ENCODE results near the gene ANKRD65.
"Not testable (repeated sequence)": the region's sequence is repeated elsewhere in the genome, so short reads cannot be mapped to it uniquely, and the experiment has no call there.

Gene ANKRD65

GRCh38 chr1:1412311-1412902 lies 8.7 kb downstream of the ANKRD65 start:
- FAIRE-seq: not testable (repeated sequence)

- no peak for FAIRE-seq
These were observed 9.4 kb downstream of the ANKRD65 start for GRCh38 chr1:1411626-1412025.

DNA sequence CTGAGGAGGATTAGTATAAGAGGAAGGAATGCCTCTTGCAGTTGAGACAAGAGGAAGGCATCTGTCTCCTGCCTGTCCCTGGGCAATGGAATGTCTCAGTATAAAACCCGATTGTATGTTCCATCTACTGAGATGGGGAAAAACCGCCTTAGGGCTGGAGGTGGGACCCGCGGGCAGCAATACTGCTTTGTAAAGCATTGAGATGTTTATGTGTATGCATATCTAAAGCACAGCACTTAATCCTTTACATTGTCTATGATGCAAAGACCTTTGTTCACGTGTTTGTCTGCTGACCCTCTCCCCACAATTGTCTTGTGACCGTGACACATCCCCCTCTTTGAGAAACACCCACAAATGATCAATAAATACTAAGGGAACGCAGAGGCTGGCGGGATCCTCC lies 10.8 kb downstream of the ANKRD65 start:
- FAIRE-seq: not testable (repeated sequence)

DNA sequence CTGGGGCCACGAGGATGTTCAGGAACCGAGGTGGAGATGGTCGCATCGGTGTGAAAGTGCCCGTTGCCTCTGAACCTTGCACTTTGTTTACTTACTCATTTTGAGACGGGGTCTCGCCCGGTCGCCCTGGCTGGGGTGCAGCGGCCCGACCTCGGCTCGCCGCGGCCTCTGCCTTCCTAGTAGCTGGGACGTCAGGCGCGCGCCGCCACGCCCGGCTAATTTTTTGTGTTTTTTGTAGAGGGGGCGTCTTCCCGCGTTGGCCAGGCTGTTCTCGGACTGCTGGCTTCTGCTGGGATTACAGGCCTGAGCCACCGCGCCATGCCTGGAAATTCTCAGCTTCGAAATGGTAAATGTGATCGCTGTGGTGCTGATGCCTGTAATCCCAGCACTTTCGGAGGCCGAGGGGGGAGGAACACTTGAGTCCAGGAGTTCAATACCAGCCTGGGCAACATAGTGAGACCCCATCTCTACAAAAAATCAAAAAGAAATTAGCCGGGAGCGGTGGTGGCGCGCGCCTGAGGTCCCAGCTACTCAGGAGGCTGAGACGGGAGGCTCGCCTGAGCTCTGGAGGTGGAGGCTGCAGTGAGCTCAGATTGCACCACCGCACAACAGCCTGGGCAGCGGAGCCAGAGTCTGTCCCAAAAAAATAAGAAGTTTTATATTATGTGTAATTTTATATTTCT lies 13.3 kb downstream of the ANKRD65 start:
- FAIRE-seq: no peak

- FAIRE-seq: no peak
These were observed 14.0 kb downstream of the ANKRD65 start, which contains the start of gene MRPL20 for GRCh38 chr1:1406821-1407635. Gene MRPL20 (minus strand): TSS chr1:1407293. CDS start chr1:1407217, 76 bp downstream.

DNA sequence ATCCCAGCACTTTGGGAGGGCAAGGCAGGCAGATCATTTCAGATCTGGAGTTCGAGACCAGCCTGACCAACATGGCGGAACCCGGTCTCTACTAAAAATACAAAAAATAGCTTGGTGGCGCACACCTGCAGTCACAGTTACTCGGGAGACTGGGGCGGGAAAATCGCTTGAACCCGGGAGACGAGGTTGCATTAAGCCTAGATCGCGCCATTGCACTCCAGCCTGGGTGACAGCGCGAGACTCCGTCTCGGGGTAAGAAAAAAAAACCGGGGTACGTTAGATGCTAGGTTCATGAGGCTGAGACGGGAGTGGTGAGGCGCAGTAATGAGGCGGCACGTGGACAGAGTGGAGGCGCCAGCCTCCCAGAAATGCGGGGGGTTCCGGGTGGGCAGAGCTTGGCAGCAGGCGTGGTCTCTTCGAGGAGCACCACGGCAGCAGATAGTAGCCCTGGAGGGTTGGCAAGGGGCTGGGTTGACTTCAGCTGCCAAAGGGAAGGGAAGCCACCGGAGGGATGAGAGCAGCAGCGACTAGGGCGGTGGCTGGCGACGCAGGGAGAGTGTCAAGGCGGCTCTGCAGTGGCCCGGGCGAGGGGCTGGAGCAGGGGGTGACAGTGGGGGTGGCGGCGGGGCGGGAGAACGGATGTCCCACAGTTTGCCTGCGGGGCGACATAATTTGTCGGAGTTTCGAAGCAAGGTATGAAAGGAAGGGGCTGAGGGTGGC lies 14.8 kb downstream of the ANKRD65 start:
- no peak for FAIRE-seq

DNA sequence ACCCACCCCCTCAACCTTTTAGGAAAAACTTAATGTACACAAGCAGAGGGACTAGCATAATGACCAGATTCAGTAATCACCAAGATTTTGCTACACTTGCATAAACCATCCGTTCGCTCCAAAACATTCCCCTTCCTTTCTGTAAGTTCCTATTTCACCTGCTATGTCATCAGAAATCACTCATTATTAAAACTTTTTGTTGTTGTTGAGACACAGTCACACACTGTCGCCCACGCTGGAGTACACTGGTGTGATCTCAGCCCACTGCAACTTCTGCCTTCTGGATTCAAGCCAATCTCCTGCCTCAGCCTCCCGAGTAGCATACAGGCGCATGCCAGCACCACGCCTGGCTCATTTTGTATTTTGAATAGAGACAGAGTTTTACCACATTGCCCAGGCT lies 17.4 kb downstream of the ANKRD65 start:
- no peak for FAIRE-seq

DNA sequence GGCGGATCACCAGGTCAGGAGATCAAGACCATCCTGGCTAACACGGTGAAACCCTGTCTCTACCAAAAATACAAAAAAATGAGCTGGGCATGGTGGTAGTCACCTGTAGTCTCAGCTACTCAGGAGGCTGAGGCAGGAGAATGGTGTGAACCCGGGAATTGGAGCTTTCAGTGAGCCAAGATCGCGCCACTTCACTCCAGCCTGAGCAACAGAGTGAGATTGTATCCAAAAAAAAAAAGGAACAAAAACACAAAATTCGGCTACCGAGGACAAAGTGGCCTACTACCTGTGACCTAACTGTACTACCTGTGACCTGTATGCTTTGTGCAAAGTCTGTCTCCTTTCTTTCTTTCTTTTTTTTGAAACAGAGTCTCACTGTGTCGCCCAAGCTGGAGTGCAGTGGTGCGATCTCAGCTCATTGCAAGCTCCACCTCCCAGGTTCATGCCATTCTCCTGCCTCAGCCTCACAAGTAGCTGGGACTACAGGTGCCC lies 18.1 kb downstream of the ANKRD65 start:
- FAIRE-seq: not testable (repeated sequence)

DNA sequence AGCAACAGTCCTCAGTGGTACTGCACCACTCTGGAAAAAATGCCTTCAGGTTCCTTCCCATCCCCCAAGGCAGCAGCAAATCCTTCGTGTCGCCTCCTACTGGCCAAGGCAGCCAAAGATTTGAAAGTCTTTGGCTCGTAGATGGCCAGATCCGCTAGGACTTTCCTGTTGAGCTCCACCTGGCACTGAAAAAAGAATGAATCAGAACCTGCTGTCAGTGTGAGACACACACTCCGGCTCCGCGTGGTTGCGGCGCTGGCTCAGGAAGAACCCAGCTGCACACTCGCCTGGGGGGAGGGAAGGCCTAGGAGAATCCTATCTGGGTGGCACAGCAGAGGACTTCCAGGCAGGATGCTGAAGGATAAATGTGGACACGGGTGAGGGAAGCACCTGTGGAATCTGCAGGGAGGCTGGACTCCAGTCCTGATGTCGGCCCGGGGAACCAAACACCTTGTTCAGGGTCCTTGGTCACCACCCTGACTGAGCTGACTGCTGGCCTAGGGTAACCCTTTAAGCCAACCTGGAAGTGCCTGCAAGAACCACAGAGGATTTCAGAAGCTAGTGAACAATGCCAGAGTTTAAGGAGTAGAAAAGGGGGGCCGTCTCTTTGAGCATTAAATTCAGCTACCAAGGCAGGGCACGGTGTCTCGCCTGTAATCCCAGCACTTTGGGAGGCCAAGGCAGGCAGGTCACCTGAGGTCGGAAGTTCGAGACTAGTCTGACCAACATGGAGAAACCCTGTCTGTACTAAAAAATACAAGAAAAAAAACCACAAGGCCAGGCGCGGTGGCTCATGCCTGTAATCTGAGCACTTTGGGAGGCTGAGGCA lies 18.8 kb downstream of the ANKRD65 start:
- FAIRE-seq: no peak

GRCh38 chr1:1401457-1402010 lies 19.5 kb downstream of the ANKRD65 start:
- no peak for FAIRE-seq

GRCh38 chr1:1400576-1401456 lies 20.3 kb downstream of the ANKRD65 start:
- FAIRE-seq: no peak

DNA sequence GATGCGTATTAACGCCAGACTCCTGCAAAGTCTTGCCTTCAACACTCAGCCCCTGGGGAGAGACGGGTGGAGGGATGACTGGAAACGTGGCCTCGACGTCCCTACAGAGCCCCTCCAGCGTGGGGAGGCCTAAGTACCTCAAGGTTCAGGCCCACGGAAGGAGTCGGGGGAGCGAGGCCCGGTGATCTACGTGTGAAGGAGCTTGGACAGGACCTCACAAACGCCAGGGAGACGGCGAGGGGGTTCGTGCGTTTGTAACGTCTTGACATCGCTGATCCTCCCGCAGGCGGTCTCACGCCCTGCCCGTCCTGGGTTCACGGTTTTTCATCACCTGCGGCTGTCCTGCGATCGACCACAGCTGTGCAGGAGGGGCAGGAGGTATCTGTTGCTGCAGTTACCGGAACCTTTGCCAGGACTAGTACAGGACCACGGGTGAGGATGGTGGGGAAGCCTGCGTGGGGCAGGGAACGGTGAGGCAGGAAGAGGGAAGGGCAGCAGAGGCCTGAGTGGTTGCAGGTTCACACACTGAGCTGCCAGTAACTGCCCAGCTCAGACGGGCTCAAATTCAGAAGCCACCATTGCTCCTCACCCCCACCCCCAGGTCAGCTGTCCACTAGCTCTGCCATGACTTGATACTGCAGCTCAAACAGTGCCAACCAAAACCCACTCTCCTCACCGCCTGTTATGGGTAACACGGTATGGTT lies 21.1 kb downstream of the ANKRD65 start:
- FAIRE-seq: no peak

DNA sequence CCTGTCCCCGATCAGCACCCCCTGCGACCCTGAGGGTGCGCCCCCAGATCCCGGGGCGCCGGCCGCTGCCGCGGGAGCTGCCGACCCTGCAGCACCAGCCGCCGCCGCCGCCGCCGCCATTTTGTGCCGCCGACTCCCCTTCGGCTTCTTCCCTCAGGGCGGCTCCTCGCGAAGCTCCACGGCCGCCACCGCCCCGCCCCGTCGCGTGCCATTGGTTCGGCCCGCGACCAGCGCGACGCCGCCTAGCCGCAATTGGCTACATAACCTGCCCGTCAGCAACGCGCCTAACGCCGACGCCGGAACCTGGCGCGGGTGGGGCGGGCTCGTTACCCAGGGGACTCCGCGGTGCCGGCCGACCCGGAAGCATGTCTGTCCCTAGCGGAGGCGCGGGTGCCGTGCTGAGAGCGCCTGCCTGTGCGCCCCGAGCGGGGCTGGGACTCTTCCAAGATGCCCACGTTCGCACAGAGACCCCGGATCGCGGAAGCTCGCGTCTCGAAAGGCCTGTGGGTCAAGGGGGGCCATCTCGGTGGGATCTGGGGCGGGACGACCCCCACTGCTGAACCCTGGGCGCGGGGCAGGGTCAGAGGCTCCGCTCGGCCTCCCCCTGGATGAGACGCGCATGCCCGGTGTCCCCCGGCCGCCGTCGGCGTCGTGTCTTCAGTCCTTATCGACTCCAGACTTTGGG lies 21.7 kb downstream of the ANKRD65 start, which contains the start of gene CCNL2:
CCNL2 (minus strand) TSS at position 149 of the 685 bp plus-strand sequence; CDS start at position 120, 29 bp downstream.
- no peak for FAIRE-seq

GRCh38 chr1:1398677-1399186 lies 22.3 kb downstream of the ANKRD65 start:
- FAIRE-seq: no peak

DNA sequence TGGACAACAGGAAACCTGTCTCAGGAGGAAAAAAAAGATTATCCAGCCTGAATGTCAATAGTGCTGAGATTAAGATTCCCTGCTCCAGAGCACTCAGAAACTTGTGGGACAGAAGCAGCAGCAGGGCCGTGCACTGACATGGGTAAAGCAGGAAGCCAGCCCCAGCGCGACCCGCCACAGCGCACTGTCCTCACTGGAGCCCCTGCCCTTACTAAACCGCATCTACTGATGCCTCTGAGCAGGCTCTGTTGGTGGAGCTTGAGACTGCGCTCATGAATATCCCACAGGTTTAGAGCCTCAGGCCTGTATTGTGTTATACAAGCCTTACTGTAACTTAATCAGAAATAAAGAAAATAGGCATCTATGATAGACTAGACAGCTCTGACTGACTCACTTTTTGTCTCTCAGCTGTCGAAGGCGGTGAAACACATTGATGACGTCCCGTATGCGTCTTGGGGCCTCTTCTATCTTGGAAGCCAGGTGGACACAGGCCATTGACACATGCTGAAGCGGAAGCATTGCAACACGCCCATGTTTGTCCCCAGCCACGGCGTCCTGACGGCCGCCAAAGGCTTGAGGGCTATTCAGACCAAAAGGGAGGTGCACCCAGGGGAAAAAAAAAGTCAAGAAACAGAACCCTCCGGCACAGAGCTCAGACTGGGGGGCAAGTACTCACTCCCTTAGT lies 23.1 kb downstream of the ANKRD65 start:
- FAIRE-seq: no peak

- FAIRE-seq: no peak
These were observed 25.9 kb downstream of the ANKRD65 start for GRCh38 chr1:1395166-1395565.

DNA sequence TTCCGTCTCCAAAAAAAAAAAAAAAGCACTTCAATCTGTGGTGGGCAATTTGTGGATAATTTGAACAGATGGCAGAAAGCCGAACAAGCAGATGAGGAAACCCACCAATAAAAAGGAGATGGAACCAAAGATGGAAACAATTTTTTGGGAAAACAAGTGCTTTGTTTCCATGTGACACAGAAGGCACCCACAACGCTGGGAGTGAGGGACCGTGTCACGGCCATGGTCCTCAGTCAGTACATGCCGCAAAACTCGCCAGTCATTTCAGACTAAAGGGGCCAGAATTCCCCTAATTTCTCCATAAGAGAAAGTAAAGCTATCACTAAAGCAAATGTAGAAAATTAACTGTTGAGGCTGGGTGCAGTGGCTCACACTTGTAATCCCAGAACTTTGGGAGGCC lies 27.0 kb downstream of the ANKRD65 start:
- no peak for FAIRE-seq

- no peak for FAIRE-seq
These were observed 27.6 kb downstream of the ANKRD65 start for GRCh38 chr1:1393428-1393827.

Data from endometrium (tissue), 2 donors.